Kidney glomerular epithelial cell (primary cell): Measurements from ENCODE around the gene FBRS.
"Not testable (repeated sequence)": the region's sequence is repeated elsewhere in the genome, so short reads cannot be mapped to it uniquely, and the experiment has no call there.

Experiments
- DNase-seq: peaks from one replicate; lab custom pipeline; 2025; lab: John Stamatoyannopoulos, UW

Gene FBRS

DNA sequence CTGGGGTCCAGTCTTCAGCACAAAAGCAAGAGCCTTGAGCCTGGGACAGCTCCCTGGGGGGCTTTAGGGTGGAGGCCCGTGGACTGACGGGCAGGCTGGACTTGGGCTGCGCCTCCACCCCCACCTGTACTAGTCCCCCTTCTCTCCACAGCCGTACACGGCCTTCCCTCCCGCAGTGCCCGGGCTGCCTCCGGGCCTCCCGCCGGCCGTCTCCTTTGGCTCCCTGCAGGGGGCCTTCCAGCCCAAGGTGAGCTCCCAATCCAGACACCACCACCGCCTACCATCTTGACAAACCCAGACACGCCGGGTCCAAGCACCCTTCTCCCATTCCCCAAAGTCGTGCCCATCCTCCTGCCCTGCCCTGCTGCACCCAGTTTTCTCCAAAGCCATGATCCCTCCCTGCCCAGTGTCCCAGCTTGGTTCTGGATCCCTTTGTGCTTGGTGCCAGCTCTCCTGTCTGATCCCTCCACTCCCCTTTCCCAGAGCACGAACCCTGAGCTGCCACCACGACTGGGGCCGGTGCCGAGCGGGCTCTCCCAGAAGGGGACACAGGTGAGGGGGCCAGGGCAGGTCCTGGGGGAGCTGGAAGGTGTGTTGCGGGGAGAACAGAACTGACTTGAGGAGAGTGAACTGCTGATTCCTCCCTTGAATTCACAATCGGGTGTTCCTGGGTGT is 7.1 kb downstream of the FBRS start:
- no peak for DNase-seq

DNA sequence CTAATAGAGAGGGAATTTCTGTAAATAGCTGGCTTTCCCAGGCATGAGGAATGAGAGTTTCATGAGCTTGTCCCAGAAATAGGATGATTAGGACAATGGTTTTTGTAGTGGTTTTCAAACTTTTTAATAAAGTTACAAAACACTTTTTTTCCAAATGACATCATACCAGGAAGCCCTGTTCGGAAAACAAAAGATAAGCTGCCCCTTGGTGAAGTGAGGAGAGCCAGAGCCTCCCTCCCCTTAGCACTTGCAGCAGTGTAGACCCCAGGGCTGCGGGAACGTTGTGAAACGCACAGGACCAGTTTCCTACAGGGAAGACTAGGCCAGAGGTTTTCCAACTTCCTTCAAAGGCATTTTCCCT is 7.6 kb downstream of the FBRS start:
- no peak for DNase-seq

DNA sequence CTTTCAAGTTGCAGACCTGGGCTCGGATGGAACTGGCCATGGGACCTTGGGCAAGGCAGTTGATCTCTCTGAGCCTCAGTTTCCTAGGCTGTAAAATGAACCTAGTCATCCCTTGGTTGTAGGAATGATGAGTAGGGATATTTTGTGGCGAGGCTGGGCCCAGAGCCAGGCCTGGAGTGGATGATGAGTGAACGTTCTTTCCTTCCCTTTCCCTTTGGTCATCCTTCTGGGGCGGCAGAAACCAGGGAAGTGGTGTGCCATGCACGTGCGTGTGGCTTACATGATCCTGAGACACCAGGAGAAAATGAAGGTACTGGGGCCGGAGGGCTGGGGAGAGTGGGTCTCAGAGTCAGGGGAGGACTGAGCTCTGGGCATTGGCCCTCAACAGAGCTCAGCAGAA is 8.4 kb downstream of the FBRS start:
- DNase-seq = no peak

DNA sequence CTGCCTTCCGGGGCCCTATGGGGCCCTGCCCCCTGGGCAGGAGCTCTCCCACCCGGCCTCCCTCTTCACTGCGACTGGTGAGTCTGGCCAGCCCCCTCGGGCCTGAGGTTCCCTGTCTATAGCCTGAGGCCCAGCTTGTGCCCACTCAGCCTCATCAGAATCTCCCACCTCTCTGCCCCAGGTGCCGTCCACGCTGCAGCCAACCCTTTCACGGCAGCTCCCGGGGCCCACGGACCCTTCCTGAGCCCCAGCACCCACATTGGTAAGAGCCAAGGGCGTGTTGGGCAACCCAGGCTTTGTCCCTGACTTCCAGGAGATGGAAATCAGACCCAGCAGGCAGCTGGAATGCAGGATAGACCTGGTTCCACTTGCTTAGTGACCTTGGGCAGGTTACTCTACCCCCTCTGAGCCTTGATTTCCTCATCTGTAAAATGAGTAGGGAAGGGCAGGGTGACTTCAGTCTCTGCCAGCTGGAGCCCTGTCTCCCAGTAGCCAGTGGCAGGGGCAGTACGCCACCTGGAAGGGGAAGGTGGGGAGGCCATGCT is 9.2 kb downstream of the FBRS start:
- no peak for DNase-seq

DNA sequence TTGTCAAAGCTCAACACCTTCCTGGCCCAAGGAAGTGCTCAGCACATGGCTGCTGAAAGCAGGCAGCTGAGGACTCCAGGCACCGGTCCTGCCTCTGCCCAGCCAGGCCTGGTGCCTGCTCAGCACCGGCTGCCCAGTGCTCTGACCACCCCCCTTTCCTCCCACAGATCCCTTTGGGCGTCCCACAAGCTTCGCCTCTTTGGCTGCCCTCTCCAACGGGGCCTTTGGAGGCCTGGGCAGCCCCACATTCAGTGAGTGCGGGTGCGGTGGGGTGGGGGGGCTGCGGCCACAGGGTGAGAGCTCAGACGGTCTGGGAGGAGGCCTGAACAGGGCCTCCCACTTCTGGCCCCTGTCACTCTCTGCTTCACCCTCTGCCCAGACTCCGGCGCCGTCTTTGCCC is 10.2 kb downstream of the FBRS start:
- DNase-seq = no peak

DNA sequence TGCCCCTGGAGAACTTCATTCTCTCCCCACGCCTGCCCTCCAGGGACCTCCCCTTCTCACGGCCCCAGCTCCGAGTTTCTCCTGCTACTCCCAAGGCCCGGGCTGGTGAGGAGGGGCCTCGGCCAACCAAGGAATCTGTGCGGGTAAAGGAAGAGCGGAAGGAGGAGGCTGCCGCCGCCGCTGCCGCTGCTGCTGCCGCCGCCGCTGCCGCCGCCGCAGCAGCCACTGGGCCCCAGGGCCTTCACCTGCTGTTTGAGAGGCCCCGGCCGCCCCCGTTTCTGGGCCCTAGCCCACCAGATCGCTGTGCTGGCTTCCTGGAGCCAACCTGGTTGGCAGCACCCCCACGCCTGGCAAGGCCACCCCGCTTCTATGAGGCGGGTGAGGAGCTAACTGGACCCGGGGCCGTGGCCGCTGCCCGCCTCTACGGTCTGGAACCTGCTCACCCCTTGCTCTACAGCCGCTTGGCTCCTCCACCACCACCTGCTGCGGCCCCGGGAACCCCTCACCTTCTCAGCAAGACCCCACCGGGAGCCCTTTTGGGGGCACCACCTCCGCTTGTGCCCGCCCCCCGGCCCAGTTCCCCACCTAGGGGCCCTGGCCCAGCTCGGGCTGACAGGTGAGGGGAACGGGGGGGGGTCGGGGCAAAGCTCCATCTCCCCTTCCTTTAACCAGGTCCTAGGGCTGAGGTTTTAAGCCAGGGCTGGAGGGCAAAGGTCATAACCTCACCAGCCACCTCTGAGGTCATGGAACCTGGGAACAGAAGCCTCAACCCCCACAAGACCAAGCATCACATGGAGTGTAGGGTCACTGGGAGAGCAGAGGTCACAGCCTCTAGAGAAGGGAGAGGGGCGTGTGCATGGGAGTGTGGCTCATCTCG is 11.0 kb downstream of the FBRS start:
- no peak for DNase-seq

DNA sequence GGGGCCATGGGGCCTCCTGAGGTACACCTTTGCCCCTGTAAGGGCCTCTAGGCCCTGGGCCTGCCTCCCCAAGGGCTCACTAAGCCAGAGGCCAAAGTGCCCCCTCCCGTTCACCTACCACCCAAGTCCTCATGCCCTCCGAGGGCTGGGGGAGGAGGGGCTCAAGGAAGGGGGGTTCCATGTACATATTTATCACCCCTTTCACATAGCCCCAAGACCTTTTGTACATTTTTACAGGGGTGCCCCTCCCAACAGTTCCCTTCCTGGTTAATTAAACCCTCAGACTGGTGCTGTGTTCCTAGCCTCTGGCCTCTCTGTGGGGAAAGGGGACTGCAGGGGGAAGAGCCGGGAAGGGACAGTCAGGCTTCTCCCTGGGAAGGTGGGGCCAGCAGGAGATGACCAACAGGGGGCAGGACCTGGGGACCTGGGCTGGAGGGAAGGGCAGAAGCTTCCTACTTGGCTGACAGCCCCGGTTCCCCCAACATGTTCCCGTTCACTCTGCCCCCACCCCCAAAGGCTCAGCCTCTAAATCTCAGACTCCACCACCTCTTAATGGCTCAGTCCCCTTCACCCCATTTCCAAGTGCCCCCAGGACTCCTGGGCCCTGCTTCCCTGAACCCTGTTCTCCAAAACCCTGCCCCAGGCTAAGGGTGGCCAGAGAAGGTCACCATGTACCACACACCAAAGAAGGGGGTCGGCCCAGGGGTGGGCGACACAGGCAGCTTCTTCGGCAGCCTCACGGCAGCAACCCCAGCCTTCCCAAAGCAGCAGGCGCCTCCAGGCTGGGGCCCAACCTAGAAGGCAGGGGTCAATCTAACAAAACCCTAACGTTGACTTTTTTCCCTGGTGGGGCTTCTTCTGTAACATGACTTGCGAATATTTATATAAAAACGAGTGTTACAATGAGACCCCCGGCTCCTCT is 11.9 kb downstream of the FBRS start:
- DNase-seq = no peak

DNA sequence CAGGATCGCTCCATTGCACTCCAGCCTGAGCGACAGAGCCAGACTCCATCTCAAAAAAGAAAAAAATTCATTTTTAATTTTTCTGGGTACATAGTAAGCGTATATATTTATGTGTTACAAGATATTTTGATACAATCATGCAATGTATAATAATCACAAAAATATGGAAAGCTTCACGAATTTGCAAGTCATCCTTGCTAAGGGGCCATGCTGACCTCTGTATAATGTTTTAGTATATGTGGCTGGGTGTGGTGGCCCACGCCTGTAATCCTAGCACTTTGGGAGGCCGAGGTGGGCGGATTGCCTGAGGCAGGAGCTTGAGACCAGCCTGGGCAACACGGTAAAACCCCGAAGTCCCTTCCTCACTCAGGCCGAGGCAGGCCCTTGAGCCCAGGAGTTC is 16.9 kb downstream of the FBRS start:
- no peak for DNase-seq

DNA sequence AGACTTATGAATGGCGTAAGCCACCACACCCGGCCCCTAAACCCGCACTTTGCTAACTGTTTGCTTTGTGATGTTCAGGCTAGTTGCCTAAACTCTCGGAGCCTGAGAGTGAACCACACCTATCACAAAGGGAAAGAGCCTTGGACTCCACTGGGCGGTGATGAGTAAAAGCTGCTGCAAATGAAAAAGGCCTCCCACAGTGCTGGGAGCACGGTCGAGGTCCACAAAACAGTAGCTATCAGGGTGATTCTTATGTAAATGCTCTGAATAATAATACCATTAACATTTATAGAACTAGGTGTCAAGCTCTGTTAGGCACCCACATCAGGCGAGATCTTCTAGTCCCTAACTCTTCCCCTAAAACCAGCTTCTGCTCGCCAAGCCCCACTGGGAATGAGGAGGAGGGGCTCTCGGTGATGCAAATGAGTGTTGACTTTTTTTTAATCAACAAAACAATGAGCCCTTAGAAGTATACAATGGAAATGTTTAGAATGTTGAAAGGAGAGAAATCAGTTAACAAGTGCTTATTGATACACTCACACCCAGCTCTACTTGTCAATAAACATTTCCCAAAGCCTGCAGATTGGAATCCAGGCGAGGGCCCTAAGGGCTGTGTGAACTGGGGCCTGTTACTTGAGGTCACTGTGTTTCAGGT is 19.8 kb downstream of the FBRS start:
- DNase-seq = no peak

DNA sequence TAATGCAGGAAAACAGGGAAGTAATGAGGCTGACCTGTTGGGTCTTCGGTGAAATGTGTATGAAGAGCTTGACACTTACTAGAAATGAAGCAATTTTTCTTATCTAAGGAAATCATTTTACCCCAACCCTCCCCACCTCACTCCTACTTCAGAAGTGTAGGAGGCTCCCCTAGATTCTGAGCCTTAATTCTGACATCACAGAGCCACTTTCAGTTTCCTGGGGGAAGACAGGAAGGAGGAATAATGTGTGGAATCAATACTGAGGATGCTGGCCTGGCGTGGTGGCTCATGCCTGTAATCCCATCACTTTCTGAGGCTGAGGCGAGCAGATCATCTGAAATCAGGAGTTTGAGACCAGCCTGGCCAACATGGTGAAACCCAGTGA is 20.3 kb downstream of the FBRS start:
- no peak for DNase-seq

DNA sequence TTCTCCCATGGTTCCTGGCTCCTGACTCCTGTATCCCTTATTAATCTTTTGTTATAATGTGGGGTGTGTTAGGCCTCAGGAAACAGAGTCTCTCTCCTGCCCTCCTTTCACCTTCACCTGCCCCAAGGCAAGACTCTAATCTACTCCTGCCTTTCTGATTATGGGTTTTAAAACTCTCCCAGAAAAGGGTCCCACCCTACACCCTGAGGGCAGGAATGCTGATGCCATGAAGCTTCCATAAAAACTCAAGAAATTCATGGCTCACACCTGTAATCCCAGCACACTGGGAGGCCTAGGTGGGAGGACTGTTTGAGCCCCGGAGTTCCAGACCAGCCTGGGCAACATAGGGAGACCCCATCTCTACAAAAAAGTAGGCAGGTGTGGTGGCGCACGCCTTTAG is 22.1 kb downstream of the FBRS start:
- no peak for DNase-seq

DNA sequence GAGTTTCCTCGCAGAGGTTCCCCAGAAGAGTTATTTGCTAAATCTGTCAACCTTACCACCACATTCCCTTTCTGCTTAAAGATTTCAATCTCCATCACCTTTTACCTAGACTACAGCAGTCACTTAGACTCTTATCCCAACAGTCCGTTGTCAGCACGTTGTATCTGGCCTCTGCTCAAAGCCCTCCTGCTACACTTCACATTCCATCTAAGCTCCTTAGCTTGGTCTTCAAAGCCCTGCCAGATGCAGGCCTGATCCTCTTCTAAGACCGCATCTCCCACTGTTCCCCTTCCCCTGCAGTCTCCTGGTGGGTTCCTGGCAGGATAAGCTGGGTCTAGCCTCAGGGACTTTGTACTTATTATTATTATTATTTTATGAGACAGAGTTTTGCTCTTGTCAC is 30.5 kb downstream of the FBRS start:
- no peak for DNase-seq

DNA sequence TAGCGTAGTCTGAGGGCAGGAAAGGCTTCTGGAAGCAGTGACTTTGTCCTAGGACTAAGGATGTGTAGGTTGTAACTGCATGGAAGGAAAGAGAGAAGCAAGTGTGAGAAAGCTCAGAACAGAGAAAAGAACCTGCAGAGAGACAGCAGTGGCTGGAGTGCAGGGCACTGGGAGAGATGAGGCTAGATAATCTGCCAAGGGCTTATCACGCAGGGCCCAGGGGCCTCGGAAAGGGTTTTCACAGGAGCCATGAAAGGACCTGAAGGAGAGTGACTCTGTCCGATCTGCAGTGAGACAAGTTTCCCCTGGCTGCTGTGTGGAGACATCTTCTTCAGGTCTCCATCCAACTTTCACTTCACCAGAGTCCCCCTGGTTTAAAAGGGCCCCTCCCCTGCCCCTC is 33.7 kb downstream of the FBRS start:
- no peak for DNase-seq

DNA sequence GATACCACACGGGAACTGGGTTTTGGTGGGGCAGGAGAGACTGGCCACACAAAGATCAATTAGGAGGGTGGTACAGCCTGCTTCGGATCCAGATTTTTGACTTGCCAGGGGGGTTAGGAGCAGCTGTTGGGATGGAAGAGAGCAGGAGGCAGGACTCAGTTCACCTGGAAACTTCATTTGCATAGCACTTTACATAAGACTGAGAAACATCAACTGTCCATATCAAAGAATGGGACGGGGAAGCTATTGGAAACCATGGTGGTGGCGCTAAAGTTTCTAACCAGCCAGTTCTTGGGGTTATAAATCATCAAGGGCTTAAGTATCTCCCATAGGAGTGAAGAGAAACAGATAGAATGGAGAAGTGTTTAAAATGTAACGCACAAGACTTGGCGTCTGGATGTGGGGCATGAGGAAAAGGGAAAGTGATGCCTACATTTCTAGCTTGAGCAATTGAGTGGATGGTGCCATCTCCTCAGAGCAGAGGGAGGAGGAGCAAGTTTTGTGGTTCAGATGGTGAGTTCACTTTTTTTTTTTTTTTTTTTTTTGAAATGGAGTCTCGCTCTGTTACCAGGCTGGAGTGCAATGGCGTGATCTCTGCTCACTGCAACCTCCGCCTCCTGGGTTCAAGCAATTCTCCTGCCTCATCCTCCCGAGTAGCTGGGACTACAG is 34.3 kb downstream of the FBRS start:
- DNase-seq = no peak

DNA sequence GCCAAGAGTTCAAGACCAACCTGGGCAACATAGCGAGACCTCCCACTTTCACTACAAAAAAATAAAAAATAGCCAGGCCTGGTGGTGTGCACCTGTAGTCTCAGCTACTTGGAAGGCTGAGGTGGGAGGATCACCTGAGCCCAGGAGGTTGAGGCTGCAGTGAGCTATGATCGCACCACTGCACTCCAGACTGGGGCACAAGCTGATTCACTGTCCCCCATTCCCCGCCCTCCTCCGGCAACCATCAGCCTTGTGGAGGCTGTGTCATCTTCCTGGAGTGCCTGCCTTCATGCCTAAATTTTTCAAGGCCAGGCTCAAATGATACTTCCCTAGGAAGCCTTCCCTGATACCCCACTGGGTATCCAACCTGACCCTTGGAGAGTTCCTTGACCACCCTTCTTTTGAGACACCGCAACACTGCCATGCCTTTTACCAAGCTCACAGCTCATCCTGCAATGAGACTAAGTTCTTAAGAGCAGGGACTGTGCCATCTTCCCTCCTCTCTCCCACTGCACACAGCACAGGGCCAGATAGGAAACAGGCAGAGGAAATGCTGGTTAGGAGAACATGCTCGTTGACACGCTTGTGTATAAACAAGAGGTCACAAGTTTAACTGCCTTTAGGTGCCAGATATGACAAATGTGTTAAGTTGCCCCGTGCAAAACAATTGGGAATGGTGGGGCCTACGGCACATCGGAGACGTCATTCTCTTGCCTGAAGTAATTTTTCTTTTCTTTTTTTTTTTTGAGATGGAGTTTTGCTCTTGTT is 36.9 kb downstream of the FBRS start:
- DNase-seq = no peak

DNA sequence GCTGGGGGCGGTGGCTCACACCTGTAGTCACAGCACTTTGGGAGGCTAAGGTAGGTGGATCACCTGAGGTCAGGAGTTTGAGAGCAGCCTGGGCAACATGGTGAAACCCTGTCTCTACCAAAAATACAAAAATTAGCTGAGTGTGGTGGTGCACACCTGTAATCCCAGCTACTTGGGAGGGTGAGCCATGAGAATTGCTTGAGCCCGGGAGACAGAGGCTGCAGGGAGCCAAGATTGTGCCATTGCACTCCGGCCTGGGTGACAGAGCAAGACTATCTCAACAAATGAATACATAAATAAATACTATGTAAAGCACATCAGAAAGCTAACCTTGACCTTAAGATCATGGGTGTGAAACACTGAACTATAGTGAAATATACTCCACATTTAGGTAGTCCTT is 38.4 kb downstream of the FBRS start:
- not testable (repeated sequence) for DNase-seq

DNA sequence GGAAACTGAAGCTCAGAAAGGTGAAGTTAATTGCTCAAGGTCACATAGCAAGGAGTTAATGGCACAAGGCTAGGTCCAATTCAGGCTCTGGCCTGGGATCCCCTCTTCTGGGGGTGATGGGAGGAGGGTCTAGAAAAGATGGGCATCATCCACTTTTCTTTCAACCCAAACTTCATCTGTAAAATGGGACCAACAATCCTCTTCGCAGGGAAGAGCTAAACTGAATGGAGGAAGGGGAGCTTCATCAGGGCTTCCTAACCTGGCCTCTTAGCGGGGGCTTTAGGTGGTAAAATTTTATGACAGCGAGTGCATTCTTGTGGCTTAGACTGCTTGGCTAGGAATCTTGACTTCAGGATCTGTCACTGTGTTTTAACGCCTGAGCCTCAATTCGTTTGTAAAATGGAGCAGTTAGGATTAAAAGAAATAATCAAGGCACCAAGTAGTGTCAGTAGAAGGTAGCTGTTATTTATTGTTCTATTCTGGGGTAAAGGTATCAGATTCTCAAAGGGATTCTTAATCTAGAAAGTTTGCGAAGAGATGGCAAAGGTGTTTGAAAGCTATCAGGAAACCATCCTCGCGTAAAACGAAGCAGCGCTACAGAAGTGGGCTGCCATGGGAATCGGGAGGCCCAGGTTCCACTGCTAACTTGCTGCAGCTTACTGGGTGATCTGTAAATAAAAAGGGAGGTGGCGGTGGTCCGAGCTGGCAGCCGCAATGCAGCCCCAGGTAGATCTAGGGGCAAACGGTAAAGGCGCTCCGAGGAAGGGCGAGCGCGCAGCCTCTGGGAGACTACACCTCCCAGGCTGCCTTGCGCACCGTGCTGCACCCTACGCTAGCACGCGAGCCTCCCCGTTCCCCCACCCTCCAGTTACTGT is 39.3 kb downstream of the FBRS start:
- DNase-seq = peak; percentile 94

DNA sequence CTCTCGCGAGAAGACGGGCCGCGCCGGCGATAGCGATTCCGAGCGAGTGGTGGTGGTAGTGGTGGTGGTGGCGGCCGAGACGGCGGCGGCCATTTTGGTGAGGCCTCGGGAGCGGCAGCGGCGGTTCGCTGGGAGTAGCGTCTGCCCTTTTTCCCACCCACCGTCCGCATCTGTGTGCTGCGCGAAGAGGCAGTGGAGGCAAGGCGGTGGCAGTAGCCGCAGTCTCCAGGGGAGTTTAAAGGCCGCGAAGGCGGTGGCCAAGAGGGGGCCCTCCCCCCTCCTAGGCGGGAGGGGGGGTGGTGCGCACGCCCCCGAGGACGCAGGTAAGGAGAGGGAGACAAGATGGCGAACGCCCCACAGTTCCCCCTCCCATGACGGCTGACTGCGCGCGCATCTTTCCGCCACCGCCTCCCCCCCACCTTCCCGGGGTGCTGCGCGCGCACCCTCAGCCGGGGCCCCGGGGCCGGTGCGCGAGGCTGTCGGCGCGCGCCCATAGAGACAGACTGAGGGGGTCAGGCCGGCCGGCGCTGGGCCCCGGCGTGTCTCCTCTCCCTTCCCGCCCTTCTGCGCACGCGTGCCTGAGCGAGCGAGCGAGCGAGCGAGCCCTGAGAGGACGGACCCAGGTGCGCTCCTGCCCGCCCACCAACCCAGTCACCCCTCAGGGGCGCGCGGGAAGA is 40.0 kb downstream of the FBRS start:
- peak; percentile 77 for DNase-seq
